K562 (cell line): Measurements from ENCODE around the gene ZFPM1. TPM values are rescaled to one million over a fixed set of nuclear protein-coding genes. Genes with fewer than 3 reads are reported as not detected.

ENCODE experiments used
- ADNP ChIP-seq: fragments of 200-800 bp; sonication (Bioruptor generic); IDR thresholded peaks from 2 replicates; pipeline ENCODE4 v1.6.1; 2016; ENCODE audit warnings: missing genetic modification characterization, missing compliant biosample characterization
- ATF1 ChIP-seq, 2 experiments: fragments of 450-650 bp in 1 of 2; IDR thresholded peaks; 2 replicates each; pipeline ENCODE4 v1.6.1; 2016; ENCODE audit warnings: missing compliant biosample characterization in 1 of 2, missing genetic modification characterization in 1 of 2
- CBFA2T2 ChIP-seq: fragments of 450-650 bp; conservative IDR thresholded peaks from 2 replicates; pipeline ENCODE4 v1.6.1; 2017; ENCODE audit warnings: mild to moderate bottlenecking
- CCNT2 ChIP-seq: IDR thresholded peaks from 2 replicates; pipeline ENCODE4 v1.6.1; 2011; ENCODE audit warnings: borderline replicate concordance, low read depth, mild to moderate bottlenecking, moderate library complexity, mixed read lengths, low read length; ENCODE audit not compliant: insufficient read length; ENCODE audit errors: extremely low read depth
- HNRNPLL ChIP-seq: fragments of 200-400 bp; formaldehyde crosslinking; IDR thresholded peaks from 2 replicates; pipeline ENCODE4 v1.6.1; 2017; ENCODE audit warnings: low read length, low read depth, mild to moderate bottlenecking; ENCODE audit not compliant: poor library complexity, severe bottlenecking
- ILK ChIP-seq: fragments of 450-650 bp; IDR thresholded peaks from 2 replicates; pipeline ENCODE4 v1.6.1; 2016; ENCODE audit warnings: missing genetic modification characterization, low read depth, mild to moderate bottlenecking, missing compliant biosample characterization, moderate library complexity, borderline replicate concordance
- MCM3 ChIP-seq: fragments of 450-650 bp; IDR thresholded peaks from 2 replicates; pipeline ENCODE4 v1.6.1; 2016
- NFXL1 ChIP-seq: fragments of 450-650 bp; formaldehyde crosslinking; IDR thresholded peaks from 2 replicates; pipeline ENCODE4 v1.4.0; 2021; ENCODE audit warnings: mild to moderate bottlenecking
- NRF1 ChIP-seq, 2 experiments: fragments of 450-650 bp; IDR thresholded peaks in 1 of 2; conservative IDR thresholded peaks in 1 of 2; 2 replicates each; pipeline ENCODE4 v1.6.1; 2014; ENCODE audit warnings: mild to moderate bottlenecking in 2 of 2
- PHTF2 ChIP-seq: fragments of 250-450 bp; sonication (Bioruptor Pico); IDR thresholded peaks from 2 replicates; pipeline ENCODE4 v1.5.0; 2021; ENCODE audit warnings: mild to moderate bottlenecking
- POLR3G ChIP-seq: IDR thresholded peaks from 2 replicates; pipeline ENCODE4 v1.6.1; 2011; ENCODE audit not compliant: insufficient read length, insufficient replicate concordance; ENCODE audit errors: extremely low read depth
- RBM17 ChIP-seq: fragments of 200-400 bp; formaldehyde crosslinking; IDR thresholded peaks from 2 replicates; pipeline ENCODE4 v1.6.1; 2017; ENCODE audit warnings: low read depth, mild to moderate bottlenecking, low read length, borderline replicate concordance
- RBM22 ChIP-seq: fragments of 200-400 bp; formaldehyde crosslinking; IDR thresholded peaks from 2 replicates; pipeline ENCODE4 v1.6.1; 2018; ENCODE audit warnings: low read length, low read depth; ENCODE audit not compliant: poor library complexity, severe bottlenecking
- RBM39 ChIP-seq: fragments of 200-400 bp; formaldehyde crosslinking; optimal IDR thresholded peaks from 2 replicates; pipeline ENCODE3; 2018; ENCODE audit warnings: low read depth, low read length
- SP2 ChIP-seq: IDR thresholded peaks from 2 replicates; pipeline ENCODE4 v1.6.1; 2011; ENCODE audit warnings: mild to moderate bottlenecking, low read depth, low read length, moderate library complexity; ENCODE audit not compliant: poor library complexity, severe bottlenecking; ENCODE audit errors: extremely low read depth
- TFAM ChIP-seq: fragments of 250-450 bp; sonication (Bioruptor Pico); conservative IDR thresholded peaks from 2 replicates; pipeline ENCODE4 v1.5.0; 2021; ENCODE audit warnings: mild to moderate bottlenecking, moderate library complexity
- ZC3H4 ChIP-seq: sonication (generic); formaldehyde crosslinking; IDR thresholded peaks from 2 replicates; pipeline ENCODE4 v1.9.0; 2021; ENCODE audit warnings: missing genetic modification reagents, borderline replicate concordance
- ZFPM2 ChIP-seq: fragments of 250-450 bp; sonication (Bioruptor Pico); IDR thresholded peaks from 2 replicates; pipeline ENCODE4 v1.5.1; 2022; ENCODE audit warnings: mild to moderate bottlenecking
- ZNF165 ChIP-seq: fragments of 250-450 bp; sonication (Bioruptor Pico); IDR thresholded peaks from 2 replicates; pipeline ENCODE4 v1.4.0; 2020; ENCODE audit warnings: borderline replicate concordance
- polyA plus RNA-seq, 8 experiments: library from polyadenylated mRNA; depleted of rRNA in 4 of 8; stranded (reverse) in 5 of 8; unstranded in 3 of 8; fragments of >200 nt; fragmentation: Nextera tagmentation in 2 of 8; fragmentation: Illumina TruSeq in 1 of 8; extraction: Ambion mirVana in 2 of 8; extraction: Trizol in 1 of 8; gene quantifications; 2 replicates each; pipeline versions ENCODE4 v1.2.1 to v1.2.3, GENCODE V29; 2011 to 2014; ENCODE audit warnings: inconsistent platforms in 1 of 8, missing spikeins in 1 of 8
- total RNA-seq, 7 experiments: library from RNA; depleted of rRNA in 6 of 7; stranded (reverse); fragments of >200 nt in 6 of 7; fragmentation: Illumina TruSeq in 2 of 7; extraction: Trizol in 2 of 7; gene quantifications; 2 replicates each; pipeline versions ENCODE4 v1.2.1 to v1.2.3, GENCODE V29; 2011 to 2021; ENCODE audit warnings: low replicate concordance in 1 of 7
- TF ChIP-seq, protein P1 (sequence below), 2 experiments: fragments of 250-450 bp in 1 of 2; fragments of 450-650 bp in 1 of 2; sonication (Bioruptor Pico) in 1 of 2; IDR thresholded peaks; 2 replicates each; pipeline versions ENCODE4 v1.6.1 to v1.8.0; 2016 to 2021; ENCODE audit warnings: mild to moderate bottlenecking in 2 of 2, moderate library complexity in 2 of 2, missing compliant biosample characterization in 1 of 2, missing genetic modification characterization in 1 of 2
- TF ChIP-seq, protein P2 (sequence below): sonication (generic); formaldehyde crosslinking; IDR thresholded peaks from 2 replicates; pipeline ENCODE4 v1.8.1; 2023; ENCODE audit warnings: mild to moderate bottlenecking, missing genetic modification reagents
- TF ChIP-seq, protein P3 (sequence below): fragments of 250-450 bp; sonication (Bioruptor Pico); IDR thresholded peaks from 2 replicates; pipeline ENCODE4 v1.4.0; 2020; ENCODE audit warnings: borderline replicate concordance

ZFPM1 gene
- total and polyA plus RNA-seq, 9 of the 15 experiments (the other 6 are each of a cell fraction or from before 2014, with no cell fraction given), result 0.03 to 35.9 (median 1.4) TPM

DNA sequence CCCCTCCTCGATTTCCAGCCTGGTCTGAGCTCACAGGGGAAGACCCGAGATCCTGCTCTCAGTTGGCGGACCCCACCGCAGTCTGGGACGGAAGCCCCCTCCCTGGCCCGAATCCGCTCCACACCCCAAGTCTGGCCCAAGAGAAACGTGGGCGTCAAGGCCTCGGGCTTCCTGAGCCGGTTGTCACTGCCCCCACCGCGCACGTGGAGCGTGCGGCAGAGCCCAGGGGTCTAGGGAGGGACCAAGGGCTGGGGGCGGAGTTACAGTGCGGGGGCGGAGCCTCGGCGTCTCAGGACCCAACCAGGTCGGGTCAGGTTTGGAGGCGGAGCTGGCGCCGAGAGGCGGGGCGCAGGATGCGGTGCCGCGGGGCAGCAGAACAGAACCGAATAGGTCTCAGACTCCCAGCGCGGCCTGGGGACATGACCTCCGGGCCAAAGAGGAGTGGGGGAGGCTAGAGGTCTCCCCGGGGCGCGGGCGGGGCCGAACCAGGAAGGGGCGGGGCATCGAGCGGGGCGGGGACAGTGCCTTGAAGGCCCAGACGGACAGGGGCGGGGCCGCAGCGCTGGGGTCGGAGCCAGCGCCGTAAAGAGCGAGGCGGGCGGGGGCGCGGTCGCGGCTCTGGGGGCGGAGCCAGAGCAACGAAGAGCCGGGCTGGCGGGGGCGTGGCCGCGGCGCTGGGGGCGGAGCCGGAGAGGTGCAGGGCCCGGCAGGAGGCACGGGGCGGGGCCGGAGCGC lies 431 bp upstream of the ZFPM1 start (continued):
- TF ChIP-seq SP2 (no peak), CCNT2 (peak; percentile 49), MCM3 (no peak), NFXL1 (CRISPR knock-in tag) (no peak), NRF1 (conservative IDR thresholded peaks at IDR 0.05 in 1 of 2, IDR thresholded peaks at IDR 0.05 in 1 of 2) (peak; percentile 73 to 78), ATF1 (CRISPR knock-in tag; IDR thresholded peaks at IDR 0.05) (no peak), ATF1 (tag; IDR thresholded peaks at IDR 0.05) (no peak), RBM39 (no peak), ZFPM2 (CRISPR knock-in tag) (no peak), POLR3G (no peak), ILK (tag) (no peak), ZNF165 (CRISPR knock-in tag) (no peak), CBFA2T2 (no peak), RBM22 (no peak), ADNP (no peak), HNRNPLL (peak; percentile 54), TFAM (CRISPR knock-in tag) (no peak), PHTF2 (CRISPR knock-in tag) (no peak), ZC3H4 (CRISPR knock-in tag) (no peak), RBM17 (no peak)
- TF ChIP-seq, protein P1, sequence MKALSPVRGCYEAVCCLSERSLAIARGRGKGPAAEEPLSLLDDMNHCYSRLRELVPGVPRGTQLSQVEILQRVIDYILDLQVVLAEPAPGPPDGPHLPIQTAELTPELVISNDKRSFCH (CRISPR knock-in tag; IDR thresholded peaks at IDR 0.05), result no peak
- TF ChIP-seq, protein P1 (tag; IDR thresholded peaks at IDR 0.05), result peak; percentile 63; the same call in 1 of the 2 replicates
- TF ChIP-seq, protein P2, sequence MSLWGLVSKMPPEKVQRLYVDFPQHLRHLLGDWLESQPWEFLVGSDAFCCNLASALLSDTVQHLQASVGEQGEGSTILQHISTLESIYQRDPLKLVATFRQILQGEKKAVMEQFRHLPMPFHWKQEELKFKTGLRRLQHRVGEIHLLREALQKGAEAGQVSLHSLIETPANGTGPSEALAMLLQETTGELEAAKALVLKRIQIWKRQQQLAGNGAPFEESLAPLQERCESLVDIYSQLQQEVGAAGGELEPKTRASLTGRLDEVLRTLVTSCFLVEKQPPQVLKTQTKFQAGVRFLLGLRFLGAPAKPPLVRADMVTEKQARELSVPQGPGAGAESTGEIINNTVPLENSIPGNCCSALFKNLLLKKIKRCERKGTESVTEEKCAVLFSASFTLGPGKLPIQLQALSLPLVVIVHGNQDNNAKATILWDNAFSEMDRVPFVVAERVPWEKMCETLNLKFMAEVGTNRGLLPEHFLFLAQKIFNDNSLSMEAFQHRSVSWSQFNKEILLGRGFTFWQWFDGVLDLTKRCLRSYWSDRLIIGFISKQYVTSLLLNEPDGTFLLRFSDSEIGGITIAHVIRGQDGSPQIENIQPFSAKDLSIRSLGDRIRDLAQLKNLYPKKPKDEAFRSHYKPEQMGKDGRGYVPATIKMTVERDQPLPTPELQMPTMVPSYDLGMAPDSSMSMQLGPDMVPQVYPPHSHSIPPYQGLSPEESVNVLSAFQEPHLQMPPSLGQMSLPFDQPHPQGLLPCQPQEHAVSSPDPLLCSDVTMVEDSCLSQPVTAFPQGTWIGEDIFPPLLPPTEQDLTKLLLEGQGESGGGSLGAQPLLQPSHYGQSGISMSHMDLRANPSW (CRISPR knock-in tag), result no peak
- TF ChIP-seq, protein P3, sequence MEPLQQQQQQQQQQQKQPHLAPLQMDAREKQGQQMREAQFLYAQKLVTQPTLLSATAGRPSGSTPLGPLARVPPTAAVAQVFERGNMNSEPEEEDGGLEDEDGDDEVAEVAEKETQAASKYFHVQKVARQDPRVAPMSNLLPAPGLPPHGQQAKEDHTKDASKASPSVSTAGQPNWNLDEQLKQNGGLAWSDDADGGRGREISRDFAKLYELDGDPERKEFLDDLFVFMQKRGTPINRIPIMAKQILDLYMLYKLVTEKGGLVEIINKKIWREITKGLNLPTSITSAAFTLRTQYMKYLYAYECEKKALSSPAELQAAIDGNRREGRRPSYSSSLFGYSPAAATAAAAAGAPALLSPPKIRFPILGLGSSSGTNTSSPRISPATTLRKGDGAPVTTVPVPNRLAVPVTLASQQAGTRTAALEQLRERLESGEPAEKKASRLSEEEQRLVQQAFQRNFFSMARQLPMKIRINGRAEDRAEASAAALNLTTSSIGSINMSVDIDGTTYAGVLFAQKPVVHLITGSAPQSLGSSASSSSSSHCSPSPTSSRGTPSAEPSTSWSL (CRISPR knock-in tag), result no peak
